ENCODE results near the gene NPM3.

Gene NPM3

DNA sequence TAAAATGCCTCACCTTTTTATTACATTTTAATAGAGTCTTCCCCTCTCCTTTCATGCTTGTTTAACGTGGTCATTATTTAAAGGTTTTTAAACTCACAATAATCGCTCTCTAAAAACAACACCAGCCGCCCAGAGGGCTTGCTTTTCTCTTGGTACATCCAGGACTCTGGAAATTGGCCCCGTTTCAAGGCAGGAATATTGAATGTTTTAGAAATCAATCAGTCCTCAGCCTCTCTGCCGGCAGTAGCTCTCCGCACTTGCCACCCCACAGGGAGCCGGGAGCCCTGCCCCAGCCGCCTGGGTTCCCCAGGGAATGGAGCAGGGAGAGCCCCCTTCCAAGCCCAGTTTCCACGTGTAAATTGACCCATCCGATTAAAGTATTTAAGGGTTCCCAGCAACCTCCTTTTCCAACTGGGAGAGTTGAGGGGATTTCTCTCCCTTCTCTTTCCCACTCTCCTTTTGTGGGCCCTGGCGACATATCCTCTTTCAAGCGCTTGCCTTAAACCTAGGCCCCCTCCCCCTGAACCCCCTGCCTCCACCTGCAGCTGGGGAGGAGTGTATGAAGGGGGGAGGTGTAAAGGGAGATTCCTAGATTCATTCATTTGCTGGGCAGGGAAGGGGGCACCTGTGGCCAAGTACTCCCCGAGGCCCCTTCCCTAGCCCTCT lies 9.2 kb downstream of the NPM3 start:
- no peak for DNase-seq

- no peak for DNase-seq
These were observed 10.1 kb downstream of the NPM3 start for GRCh38 chr10:101772895-101773761.

DNA sequence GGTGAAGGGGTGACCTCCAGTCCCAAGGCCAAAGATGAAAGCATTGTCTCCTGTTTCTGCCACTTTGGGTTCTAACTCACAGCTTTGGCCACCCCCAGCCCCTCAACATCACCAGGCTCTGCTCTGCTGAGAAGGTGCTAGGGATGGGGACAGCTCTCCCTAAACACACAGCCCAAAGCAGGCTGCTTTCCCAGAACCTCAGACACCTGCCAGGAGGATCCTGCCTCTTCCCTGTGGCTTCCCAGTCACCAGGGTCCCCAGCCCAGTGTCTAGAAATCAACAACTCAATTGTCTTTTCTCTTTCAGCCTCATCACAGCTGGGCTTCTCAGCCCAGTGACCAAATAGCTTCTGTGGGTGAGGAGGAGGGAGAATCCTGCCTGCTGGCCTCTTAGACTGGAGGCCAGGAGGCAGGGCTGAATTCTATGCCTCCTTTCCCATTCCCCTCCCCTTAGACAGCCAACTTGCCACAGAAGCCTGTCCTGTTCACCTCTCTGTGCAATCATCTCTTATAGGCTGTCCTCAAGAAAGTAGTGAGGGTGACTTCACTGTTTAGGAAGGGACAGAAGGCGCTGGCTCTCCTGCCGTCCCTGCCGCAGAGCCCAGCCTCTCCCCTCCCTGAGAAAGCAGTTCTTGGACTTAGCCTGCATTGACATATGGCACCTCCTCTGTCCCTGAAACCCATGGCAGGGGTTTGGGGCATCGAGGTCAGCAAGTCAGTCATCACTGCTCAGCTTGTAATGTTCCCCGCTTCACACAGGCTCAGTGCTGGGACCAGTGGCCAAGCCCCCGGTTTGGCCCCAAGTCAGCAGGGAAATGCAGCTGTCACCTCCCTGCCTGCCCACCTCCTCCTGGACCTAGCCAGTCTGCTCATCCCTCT lies 11.0 kb downstream of the NPM3 start:
- DNase-seq: no peak

DNA sequence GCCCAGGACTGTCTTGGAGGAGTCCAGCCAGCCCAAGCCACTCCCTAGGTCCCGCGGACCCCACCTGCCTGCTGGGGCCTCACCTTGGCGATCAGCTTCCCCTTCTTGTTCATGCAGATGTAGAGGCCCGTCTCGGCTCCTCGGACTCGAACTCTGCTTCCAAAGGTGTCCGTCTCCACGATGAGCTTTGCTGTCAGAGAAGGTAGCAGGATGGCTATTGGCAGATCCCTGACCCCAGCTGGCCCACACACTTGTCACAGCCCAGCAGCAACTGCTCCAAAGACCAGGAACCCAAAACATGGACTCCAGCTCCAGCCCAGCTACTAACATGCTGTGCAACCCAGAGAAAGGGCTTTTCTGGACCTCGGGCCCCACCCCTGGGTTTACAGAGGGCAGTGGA lies 11.9 kb downstream of the NPM3 start:
- no peak for DNase-seq

GRCh38 chr10:101770331-101771215 lies 12.7 kb downstream of the NPM3 start:
- no peak for DNase-seq

DNA sequence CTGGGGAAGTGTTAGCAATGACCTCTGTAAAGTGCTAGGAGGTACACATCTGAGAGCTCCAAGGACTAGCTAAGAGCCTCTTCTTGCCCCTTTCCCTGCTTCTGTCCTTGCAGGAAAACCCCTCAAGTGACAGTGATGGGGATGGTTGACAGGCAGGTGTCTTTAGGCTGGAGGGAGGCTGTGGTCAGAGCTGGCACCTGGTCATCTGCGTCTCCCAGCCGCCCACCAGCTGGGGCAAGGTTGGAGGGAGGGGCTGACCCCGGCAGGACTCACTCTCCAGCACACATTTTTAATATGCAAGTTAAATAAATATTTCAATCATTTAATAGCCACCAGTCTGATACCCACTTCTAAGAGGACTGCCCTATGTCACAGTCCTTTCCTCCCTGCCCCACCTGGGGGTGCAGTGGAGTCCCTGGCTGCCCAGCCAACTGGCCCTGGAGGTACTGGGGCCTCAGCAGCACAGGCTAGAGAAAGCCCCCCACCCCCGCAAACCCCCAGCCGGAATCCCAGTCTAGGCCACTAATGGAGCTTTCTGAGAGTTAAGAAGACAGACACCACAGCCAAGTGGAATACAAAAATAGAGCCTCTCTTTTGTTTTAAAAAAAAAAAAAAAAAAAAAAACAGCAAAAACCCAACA lies 13.6 kb downstream of the NPM3 start:
- DNase-seq: no peak

DNA sequence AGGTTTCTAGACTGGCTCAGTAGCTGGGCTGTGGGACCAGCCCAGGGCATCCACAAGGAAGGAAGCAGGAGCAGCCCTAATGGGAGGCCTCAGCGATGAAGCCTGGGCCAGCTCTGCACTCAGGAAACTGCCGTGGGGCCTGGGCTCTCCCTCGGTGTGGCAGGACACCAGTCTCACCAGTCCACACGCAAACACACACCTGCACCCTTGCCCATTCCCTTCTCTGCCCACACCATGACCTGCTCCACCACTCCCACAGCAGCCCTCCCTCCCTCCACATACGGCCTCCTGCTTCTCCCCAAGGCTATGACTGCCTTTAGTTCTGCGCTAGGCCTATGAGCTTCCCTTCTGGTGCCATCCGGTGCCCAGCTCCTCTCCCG lies 14.5 kb downstream of the NPM3 start:
- no peak for DNase-seq

- no peak for DNase-seq
These were observed 15.1 kb downstream of the NPM3 start for GRCh38 chr10:101767966-101768790.

DNA sequence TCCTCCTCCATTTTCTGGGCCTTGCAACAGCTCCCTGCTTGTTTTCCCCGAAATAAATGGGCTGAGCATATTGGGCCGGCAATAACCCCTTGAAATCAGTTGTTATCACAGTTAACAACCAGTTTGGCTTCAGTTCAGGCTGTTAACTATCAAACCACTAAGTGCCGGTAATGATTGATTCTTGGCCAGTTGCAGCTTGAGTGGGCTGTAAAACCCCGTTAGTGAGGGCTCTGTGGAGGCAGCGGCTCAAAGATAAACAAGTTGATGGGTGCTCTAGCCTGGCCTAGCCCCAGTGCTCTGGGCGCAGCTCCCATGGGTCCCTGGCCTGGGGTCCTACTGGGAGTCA lies 15.7 kb downstream of the NPM3 start:
- DNase-seq: no peak

DNA sequence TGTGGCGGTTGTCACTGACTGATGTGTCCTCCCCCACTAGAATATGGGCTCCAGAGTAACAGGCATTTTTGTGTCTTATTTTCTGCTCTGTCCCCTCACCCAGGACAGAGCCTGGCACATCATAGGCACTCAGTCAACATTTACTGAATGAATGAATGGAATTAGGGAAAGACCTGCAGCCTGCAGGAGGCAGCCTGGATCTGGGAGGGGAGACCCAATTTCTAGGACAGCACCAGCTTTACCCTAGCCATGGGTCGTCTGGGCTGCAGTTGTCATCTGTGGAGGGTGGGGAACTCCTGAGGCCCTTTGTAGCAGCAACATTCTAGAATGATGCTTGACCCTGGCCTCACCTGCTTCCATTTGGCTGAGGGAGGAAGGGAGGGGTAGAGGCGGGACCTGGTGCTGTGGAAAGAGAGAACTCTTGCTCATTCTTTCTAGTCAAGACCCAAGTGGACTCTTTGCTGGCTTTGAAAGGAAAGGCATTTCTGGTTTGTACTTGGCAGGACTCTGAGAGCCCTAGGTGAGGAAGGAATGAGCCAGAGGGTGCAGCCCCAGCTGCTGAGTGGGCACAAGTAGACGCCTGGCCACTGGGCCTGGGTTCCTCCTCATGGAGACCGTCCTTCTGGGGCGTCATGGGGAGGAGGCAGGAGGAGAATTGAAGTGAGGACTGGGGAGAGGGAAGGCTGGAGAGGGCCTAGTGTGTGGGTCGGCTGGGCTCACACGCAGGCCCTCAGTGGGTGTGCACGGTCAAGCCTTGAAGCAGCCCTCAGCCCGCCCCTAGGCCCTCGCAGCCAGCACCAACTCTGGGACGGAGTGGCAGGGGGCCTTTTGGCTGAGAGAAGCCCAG lies 16.3 kb downstream of the NPM3 start:
- DNase-seq: no peak

GRCh38 chr10:101766306-101766705 lies 16.9 kb downstream of the NPM3 start:
- no peak for DNase-seq

GRCh38 chr10:101763141-101763846 lies 20.0 kb downstream of the NPM3 start:
- DNase-seq: no peak

DNA sequence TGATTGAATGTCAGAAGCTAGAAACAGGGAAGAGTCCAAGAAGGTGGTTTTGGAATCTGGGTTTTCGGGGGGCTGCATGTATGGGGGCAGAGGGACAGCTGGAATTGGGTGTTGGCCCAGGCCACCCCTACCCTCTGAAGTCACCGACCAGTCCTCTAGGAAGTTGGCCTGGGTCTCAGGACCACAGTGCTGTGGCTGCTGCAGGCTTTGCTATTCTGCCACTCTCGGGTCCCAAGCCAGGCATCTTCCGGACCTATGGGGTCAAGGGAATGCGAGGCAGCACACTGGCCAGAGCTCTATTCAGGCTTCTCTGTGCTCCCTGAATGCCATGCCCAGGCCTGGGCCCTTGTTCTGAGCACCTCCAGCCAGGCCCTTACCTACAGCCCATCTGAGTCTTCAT lies 20.5 kb downstream of the NPM3 start:
- DNase-seq: no peak

GRCh38 chr10:101761226-101761625 lies 22.0 kb downstream of the NPM3 start:
- DNase-seq: no peak

DNA sequence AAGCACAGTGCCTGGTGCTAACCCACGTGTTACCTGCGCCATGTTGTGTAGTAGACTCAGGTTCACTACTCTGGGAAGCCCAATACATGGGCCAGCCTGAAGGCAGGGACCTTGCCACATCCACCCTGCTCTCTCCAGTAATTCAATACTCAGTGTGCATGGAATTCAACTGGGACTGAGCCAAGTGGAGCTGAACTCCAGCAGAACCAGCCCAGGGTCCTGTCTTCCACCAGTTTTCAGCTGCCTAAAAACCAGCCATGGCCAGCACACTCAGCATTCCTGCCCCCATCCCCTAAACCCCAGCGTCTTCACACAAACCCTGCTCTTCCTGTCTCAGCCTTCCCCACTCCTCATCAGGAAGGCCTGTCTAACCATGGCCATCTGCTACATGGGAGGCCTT lies 22.7 kb downstream of the NPM3 start:
- DNase-seq: no peak

DNA sequence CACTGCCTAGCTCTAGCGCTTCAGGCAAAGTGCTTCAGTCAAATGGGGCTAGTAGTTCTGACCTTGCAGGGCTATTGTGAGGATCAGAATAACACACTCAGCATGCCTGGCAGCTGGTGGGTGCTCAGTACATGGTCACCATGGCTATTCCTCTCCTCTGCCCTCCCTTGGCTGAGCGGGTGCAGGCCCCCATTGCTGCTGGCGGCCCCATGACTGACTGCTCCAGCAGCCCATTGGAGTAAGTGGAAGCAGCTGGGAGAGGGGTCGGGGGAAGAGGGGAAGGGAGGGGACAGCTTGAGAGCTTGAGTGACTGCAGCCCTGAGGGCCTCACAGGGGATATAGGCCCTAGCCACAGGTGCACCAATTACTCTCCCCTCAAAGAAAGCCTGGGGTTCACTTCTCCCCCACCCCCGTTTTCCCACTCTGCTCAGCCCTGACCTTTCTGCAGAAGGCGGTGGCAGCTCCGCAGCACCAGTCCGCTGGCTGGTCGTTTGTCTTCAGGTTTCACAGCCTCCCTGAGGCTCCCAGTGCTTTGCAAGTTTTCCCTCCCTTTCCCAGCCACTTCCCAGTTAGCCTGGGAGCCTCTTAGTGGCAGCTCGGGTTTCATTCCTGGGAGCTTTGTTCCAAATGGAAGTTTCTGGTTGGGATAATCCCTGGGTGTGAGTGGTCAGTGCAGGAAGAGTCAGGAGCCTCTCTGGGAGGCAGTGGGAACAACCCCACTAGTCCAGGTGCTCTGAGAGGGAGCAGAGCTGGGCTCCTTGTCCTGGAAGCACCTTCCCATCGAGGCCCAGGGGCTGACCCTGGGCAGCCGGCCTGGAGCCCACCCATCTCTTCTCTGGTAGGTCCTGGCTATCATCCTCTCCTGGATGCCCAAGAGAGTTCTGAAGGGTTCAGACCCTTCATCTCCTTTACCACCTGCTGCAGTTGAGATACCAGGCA lies 23.7 kb downstream of the NPM3 start:
- DNase-seq: no peak

GRCh38 chr10:101758858-101759257 lies 24.4 kb downstream of the NPM3 start:
- DNase-seq: no peak

DNA sequence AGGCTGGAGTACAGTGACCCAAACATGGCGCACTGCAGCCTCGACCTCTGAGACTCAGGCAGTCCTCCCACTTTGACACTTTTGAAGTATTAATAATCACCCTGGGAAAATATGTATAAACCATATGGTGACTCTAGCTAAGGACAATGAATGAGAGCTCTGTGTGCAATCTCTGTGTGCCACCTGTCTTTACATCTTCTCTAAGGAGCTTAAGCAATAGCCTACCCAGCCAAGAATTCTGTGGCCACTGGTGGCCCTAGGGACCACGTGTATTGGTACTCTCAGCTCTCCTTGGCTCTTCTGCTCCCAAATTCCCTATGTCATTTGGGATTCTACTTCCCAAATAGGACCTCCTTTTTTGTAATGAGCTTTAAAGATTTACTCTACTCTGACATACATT lies 31.0 kb downstream of the NPM3 start:
- DNase-seq: no peak

All from NCI-H1048 (cell line).